Measurements from ENCODE around the gene CELF1. TPM values are rescaled to one million over a fixed set of nuclear protein-coding genes. Genes with fewer than 3 reads are reported as not detected.

CELF1 gene
- total RNA-seq, 4 donors from 2014 or later, result 87.3 to 144 (median 111) TPM

DNA sequence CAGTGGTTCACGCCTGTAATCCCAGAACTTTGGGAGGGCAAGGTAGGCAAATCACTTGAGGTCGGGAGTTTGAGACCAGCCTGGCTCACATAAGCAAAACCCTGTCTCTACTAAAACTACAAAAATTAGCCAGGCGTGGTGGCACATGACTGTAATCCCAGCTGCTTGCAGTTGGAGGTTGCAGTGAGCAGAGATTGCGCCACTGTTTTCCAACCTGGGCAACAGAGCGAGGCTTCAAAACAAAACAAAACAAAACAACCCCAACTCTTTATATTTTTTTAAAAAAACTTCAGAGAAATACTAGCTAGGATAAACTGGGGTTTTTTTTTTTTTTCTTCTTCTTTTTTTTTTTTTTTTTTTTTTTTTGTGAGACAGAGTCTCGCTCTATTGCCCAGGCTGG, 72.2 kb downstream of the CELF1 start:
- Histone ChIP-seq H3K4me3 (replicated peaks in 1 of 3) (no peak overlapping the region), H3K27me3 (no peaks in the 10 kb centered on the region), H3K4me1 (peaks cover 5 to 10% of the 10 kb centered on the region in 2 donors), H3K9me3 (no peaks in the 10 kb centered on the region), H3K27ac (peak overlapping the region; percentile 69 to 79 (median 77)), H3K36me3 (peaks cover 68 to 75% of the 10 kb centered on the region in 2 donors)
- DNase-seq, result peak; percentile 84 to 85
- intact Hi-C loops (cut with DNase I), result no loop called here
- WGBS, 2 donors, result 55 to 64% methylated on average over 6 of the region's 6 CpGs
- TF ChIP-seq, protein P1, sequence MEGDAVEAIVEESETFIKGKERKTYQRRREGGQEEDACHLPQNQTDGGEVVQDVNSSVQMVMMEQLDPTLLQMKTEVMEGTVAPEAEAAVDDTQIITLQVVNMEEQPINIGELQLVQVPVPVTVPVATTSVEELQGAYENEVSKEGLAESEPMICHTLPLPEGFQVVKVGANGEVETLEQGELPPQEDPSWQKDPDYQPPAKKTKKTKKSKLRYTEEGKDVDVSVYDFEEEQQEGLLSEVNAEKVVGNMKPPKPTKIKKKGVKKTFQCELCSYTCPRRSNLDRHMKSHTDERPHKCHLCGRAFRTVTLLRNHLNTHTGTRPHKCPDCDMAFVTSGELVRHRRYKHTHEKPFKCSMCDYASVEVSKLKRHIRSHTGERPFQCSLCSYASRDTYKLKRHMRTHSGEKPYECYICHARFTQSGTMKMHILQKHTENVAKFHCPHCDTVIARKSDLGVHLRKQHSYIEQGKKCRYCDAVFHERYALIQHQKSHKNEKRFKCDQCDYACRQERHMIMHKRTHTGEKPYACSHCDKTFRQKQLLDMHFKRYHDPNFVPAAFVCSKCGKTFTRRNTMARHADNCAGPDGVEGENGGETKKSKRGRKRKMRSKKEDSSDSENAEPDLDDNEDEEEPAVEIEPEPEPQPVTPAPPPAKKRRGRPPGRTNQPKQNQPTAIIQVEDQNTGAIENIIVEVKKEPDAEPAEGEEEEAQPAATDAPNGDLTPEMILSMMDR (IDR thresholded peaks at IDR 0.05), result peak in 2 of 6 experiments; percentile 21 to 41
- TF ChIP-seq POLR2A (IDR thresholded peaks at IDR 0.05), result no peak

- H3K36me3 ChIP-seq, result peaks cover 70 to 75% of the 10 kb centered on the region in 2 donors
- no peak overlapping the region for H3K4me3 ChIP-seq (replicated peaks in 1 of 3)
- no peak for TF ChIP-seq POLR2A (IDR thresholded peaks at IDR 0.05)
- TF ChIP-seq, protein P1 (IDR thresholded peaks at IDR 0.05), result no peak
- WGBS, 2 donors, result 85% methylated on average over 5 of the region's 5 CpGs
- peaks cover 5 to 10% of the 10 kb centered on the region in 2 donors for H3K4me1 ChIP-seq
- no peak for DNase-seq
- no peak overlapping the region for H3K27ac ChIP-seq
- H3K27me3 ChIP-seq, result no peaks in the 10 kb centered on the region
- H3K9me3 ChIP-seq, result no peaks in the 10 kb centered on the region
- intact Hi-C loops (cut with DNase I), result loop anchor here (10.0 kb wide), 1 partner anchor 76 kb away; the partner anchor contains the start of gene CELF1
These were observed 74.1 kb downstream of the CELF1 start for GRCh38 chr11:47478651-47479329.

DNA sequence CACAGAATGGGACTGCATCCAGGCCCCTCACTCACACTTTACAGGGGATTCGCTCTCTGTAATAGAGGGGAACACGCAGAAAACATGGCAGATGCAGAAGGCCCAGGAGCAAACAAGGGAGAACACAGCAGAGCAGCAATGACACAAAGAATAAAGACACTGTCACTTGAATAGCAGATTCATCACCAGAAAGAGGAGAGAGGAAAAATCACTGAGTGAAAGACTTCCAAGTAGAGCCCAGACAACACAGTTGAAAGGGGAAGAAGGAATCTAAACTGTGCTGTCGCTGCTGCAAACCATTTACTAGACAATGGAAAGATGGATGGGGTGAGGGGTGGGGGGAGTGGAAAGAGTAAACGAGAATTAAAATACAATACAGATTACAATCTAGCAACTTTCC, 75.2 kb downstream of the CELF1 start:
- Histone ChIP-seq H3K9me3 (no peaks in the 10 kb centered on the region), H3K4me3 (replicated peaks in 1 of 3) (no peak overlapping the region), H3K27ac (no peak overlapping the region), H3K36me3 (peaks cover 63 to 74% of the 10 kb centered on the region in 2 donors), H3K4me1 (peaks cover 5 to 10% of the 10 kb centered on the region in 2 donors), H3K27me3 (no peaks in the 10 kb centered on the region)
- 77 to 81% methylated on average over 4 of the region's 4 CpGs for WGBS, 2 donors
- TF ChIP-seq POLR2A (IDR thresholded peaks at IDR 0.05), result no peak
- TF ChIP-seq, protein P1 (IDR thresholded peaks at IDR 0.05), result no peak
- intact Hi-C loops (cut with DNase I), result loop anchor here (10.0 kb wide), 1 partner anchor 77 kb away; the partner anchor contains the start of gene CELF1
- DNase-seq, result no peak

- TF ChIP-seq POLR2A (IDR thresholded peaks at IDR 0.05), result no peak
- TF ChIP-seq, protein P1 (IDR thresholded peaks at IDR 0.05), result no peak
- H3K27me3 ChIP-seq, result no peaks in the 10 kb centered on the region
- no peaks in the 10 kb centered on the region for H3K9me3 ChIP-seq
- no peak overlapping the region for H3K4me3 ChIP-seq (replicated peaks in 1 of 3)
- intact Hi-C loops (cut with DNase I), result loop anchor here (10.0 kb wide), 1 partner anchor 77 kb away; the partner anchor contains the start of gene CELF1
- no peak overlapping the region for H3K27ac ChIP-seq
- peaks cover 5 to 10% of the 10 kb centered on the region in 2 donors for H3K4me1 ChIP-seq
- H3K36me3 ChIP-seq, result peaks cover 63 to 74% of the 10 kb centered on the region in 2 donors
- no peak for DNase-seq
These were observed 75.6 kb downstream of the CELF1 start for GRCh38 chr11:47477323-47477722.

DNA sequence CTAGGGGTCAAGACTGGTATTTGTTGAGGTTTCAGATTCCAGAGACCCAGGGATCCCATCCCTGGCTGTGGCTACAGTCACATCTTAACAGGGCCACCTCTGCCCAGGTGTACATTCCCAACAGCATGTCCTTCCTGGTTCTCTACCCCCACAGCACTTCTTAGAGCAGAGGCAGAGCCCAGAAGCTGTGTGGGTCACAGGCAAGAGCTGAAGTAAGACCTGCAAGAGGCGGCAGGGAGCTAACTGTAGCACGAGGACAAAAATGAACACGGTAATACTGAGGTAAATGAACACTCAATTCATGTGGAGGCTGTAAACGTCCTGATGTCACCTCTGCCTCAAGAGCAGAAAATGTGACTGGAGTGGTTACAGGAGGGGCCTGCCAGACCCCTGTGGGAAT, 82.3 kb downstream of the CELF1 start:
- 82 to 87% methylated on average over 3 to 4 of the region's 4 CpGs for WGBS, 2 donors
- Histone ChIP-seq H3K4me3 (replicated peaks in 1 of 3) (no peak overlapping the region), H3K4me1 (peaks cover 30 to 34% of the 10 kb centered on the region in 2 donors), H3K36me3 (peaks cover 46 to 49% of the 10 kb centered on the region in 2 donors), H3K27me3 (no peaks in the 10 kb centered on the region), H3K27ac (no peak overlapping the region), H3K9me3 (no peaks in the 10 kb centered on the region)
- DNase-seq, result no peak
- intact Hi-C loops (cut with DNase I), result loop anchor here (10.0 kb wide), 1 partner anchor 84 kb away; the partner anchor contains the start of gene CELF1
- no peak for TF ChIP-seq POLR2A (IDR thresholded peaks at IDR 0.05)
- TF ChIP-seq, protein P1 (IDR thresholded peaks at IDR 0.05), result no peak

Measured in thyroid gland (tissue), 4 donors.